ENCODE measurements around the gene OR5AC2.

- no peak for TF ChIP-seq ZFP36 (IDR thresholded peaks at IDR 0.05; ENCODE audit: borderline replicate concordance, partially characterized antibody)
- no peak for TF ChIP-seq CTCF (IDR thresholded peaks at IDR 0.05)
- TF ChIP-seq CBX8 (IDR thresholded peaks at IDR 0.05), result no peak
- no peak for TF ChIP-seq RFX5 (IDR thresholded peaks at IDR 0.05)
- no peak for TF ChIP-seq POLR2A (IDR thresholded peaks at IDR 0.05; ENCODE audit: low read length)
- TF ChIP-seq ZSCAN20 (CRISPR knock-in tag; IDR thresholded peaks at IDR 0.05), result no peak
- no peak for TF ChIP-seq MAFK (IDR thresholded peaks at IDR 0.05; ENCODE audit: partially characterized antibody)
- TF ChIP-seq EP300 (IDR thresholded peaks at IDR 0.05), result no peak
Measured at GRCh38 chr3:98115717-98116116, 28.7 kb downstream of the OR5AC2 start.

All from A549 (cell line).